ENCODE data around the gene KTN1.

The KTN1 gene

GRCh38 chr14:55684956-55685584 is 105.1 kb downstream of the KTN1 start:
- DNase-seq = no peak

- DNase-seq = no peak
Observed at GRCh38 chr14:55686713-55687112, 106.7 kb downstream of the KTN1 start.

GRCh38 chr14:55688566-55688965 is 108.6 kb downstream of the KTN1 start:
- no peak for DNase-seq

- DNase-seq = no peak
Observed at GRCh38 chr14:55689981-55690871, 110.2 kb downstream of the KTN1 start.

GRCh38 chr14:55691659-55692058 is 111.7 kb downstream of the KTN1 start:
- no peak for DNase-seq

GRCh38 chr14:55693904-55694303 is 113.9 kb downstream of the KTN1 start:
- DNase-seq = no peak

GRCh38 chr14:55697414-55697861 is 117.4 kb downstream of the KTN1 start:
- no peak for DNase-seq

GRCh38 chr14:55698051-55698450 is 118.0 kb downstream of the KTN1 start:
- no peak for DNase-seq

- DNase-seq = peak in 1 of 2 experiments; percentile 5
Observed at GRCh38 chr14:55699131-55700057, 119.4 kb downstream of the KTN1 start.

GRCh38 chr14:55701638-55702037 is 121.6 kb downstream of the KTN1 start:
- no peak for DNase-seq

GRCh38 chr14:55702511-55702910 is 122.5 kb downstream of the KTN1 start:
- no peak for DNase-seq

- no peak for DNase-seq
Observed at GRCh38 chr14:55704654-55705053, 124.6 kb downstream of the KTN1 start.

GRCh38 chr14:55705651-55706364 is 125.8 kb downstream of the KTN1 start:
- no peak for DNase-seq

- no peak for DNase-seq
Observed at GRCh38 chr14:55706365-55706684, 126.3 kb downstream of the KTN1 start.

GRCh38 chr14:55706893-55707292 is 126.9 kb downstream of the KTN1 start:
- no peak for DNase-seq

GRCh38 chr14:55707365-55707804 is 127.4 kb downstream of the KTN1 start:
- no peak for DNase-seq

GRCh38 chr14:55710506-55711041 is 130.6 kb downstream of the KTN1 start:
- no peak for DNase-seq

GRCh38 chr14:55711175-55711811 is 131.3 kb downstream of the KTN1 start:
- DNase-seq = no peak

GRCh38 chr14:55712491-55712890 is 132.5 kb downstream of the KTN1 start:
- no peak for DNase-seq

- no peak for DNase-seq
Observed at GRCh38 chr14:55713486-55713885, 133.5 kb downstream of the KTN1 start.

GRCh38 chr14:55715889-55716288 is 135.9 kb downstream of the KTN1 start:
- no peak for DNase-seq

- no peak for DNase-seq
Observed at GRCh38 chr14:55717621-55718020, 137.6 kb downstream of the KTN1 start.

Measured in cerebellar nuclear complex (tissue), 1 donor.